ENCODE measurements around the gene YIPF1. TPM values are rescaled to one million over a fixed set of nuclear protein-coding genes. Genes with fewer than 3 reads are reported as not detected.

YIPF1 gene
- 45.0 and 53.8 TPM in 2 replicates for total RNA-seq (2014; rRNA removed; shearing (Covaris generic))

DNA sequence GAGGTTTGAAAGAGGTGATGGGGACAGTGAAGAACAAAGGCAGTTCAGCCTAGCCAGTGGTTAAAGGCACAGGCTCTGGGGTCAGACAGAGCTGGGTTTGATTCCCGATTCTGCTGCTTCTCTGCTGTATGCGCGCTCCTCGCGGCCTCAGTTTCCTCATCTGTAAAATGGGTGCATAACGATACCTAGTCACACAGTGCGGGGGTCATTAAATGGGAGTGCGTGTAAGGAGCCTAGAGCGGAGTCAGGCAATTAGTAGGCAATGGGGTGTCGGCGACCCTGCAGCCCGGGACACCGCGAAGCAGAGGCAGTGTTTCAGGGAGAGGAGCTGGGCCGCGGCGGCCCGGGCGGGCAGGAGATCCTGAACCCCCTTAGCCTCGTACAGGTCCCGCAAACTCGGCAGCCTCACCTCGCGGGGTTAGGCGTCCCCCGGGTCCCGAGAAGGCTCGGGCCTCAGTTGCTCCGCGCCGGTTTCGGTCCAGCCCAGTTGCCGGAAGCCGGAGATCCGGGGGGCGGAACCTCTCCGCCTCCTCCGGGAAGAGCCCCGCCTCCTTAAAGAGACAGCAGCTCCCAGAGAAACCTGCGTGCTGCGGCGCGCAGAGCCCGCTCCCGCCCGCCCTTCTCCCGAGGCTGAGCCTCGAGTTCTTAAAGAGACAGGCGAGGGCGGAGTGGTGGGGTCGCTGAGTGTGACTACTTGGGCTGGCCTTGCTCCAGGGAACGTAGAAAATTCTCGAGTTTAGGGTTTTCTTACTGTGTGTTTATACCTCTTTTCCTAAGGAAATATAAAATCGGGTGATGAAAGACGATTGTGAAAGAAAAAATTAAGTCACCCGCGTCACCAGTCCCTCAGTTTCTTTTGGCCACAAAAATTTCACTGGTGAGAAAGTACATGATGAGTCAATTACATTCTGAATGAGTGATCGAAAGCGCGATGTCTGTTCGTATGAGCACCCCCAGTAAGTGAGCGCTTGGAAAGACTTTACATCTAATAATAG, at the start of gene YIPF1:
YIPF1 (minus strand) TSS at position 494 of the 995 bp plus-strand sequence. CDS start 860 bp downstream, outside the sequence.
- peak; percentile 80 for DNase-seq (ENCODE audit: low spot score)

- DNase-seq (ENCODE audit: low spot score) = no peak
These were observed 48.7 kb upstream of the YIPF1 start for GRCh38 chr1:53938136-53938830.

GRCh38 chr1:53936430-53936829, 46.8 kb upstream of the YIPF1 start:
- DNase-seq (ENCODE audit: low spot score) = no peak

DNA sequence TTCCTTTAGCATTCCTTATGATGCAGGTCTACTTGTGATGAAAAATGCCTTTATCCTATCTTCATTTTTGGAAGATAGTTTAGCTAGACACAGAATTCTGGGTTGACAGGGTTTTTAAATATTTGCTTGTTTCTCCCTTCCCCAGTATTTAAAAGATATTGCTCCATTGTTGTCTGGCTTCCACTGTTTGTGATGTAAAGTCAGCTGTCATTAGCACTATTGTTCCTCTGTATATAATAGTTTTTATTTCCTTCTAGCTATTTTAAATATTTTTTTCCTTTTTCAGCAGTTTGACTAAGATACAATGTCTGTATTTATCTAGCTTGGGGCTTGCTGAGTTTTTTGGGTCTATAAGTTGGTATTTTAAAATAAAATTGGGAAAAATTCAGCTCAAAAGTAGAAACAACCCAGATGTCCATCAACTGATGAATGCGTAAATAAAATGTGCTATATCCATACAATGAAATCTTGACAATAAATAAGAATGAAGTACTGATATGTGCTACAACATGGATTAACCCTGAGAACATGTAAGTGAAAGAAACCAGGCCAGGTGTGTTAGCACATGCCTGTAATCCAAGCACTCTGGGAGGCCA, 44.7 kb upstream of the YIPF1 start:
- no peak for DNase-seq (ENCODE audit: low spot score)

GRCh38 chr1:53931523-53931922, 41.9 kb upstream of the YIPF1 start:
- no peak for DNase-seq (ENCODE audit: low spot score)

DNA sequence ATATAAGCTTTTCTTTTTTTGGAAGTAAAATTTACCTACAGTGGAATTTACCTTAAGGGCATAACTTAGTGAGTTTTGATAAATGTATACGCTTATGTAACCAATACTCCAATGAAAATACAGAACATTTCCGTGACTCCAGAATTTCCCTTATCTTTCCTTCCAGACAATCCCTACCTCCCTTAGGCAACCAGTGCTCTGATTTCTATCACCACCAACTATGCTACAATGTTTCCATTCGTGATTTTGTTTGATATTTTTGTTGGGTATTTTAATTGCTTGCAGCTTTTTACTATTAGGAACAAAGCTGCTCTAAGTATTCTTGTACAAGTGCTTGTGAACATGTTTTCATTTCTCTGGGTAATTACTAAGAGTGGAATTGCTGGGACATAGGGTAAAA, 41.3 kb upstream of the YIPF1 start:
- DNase-seq (ENCODE audit: low spot score) = no peak

GRCh38 chr1:53929246-53929960, 39.8 kb upstream of the YIPF1 start:
- DNase-seq (ENCODE audit: low spot score) = no peak

- DNase-seq (ENCODE audit: low spot score) = no peak
These were observed 37.8 kb upstream of the YIPF1 start for GRCh38 chr1:53927376-53927881.

DNA sequence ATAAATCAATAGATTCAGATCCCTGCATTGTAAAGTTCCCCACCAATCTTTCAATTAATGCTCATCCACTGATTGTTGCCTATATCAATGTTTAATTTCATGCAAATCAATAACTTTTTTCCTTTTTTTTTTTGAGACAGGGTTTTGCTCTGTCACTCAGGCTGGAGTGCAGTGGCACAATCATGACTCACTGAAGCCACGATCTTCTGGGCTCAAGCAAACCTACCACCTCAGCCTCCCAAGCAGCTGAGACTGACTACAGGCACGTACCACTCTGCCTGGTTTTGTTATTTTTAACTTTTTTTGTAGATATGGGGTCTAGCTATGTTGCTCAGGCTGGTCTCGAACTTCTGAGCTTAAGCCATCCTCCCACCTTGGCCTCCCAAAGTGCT, 30.1 kb upstream of the YIPF1 start:
- DNase-seq (ENCODE audit: low spot score) = peak; percentile 51

DNA sequence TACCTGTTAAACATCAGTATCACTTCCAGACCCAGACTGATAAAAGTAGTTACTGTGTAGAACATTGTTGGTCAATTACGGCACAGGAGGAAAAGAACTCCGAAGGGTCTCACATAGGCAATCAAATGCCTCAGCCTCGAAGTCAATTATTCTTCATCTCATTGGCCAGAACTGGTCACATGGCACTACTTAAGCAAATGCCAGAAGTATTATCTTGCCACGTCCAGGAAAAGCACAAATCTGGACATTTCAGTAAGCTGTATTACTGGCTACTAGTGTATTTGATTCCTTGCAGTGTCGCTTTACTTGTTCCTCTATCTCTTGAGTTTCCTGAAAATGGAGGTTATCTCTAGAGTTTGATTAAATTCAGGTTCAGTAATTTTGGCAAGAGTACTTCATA, 28.7 kb upstream of the YIPF1 start:
- DNase-seq (ENCODE audit: low spot score) = no peak

DNA sequence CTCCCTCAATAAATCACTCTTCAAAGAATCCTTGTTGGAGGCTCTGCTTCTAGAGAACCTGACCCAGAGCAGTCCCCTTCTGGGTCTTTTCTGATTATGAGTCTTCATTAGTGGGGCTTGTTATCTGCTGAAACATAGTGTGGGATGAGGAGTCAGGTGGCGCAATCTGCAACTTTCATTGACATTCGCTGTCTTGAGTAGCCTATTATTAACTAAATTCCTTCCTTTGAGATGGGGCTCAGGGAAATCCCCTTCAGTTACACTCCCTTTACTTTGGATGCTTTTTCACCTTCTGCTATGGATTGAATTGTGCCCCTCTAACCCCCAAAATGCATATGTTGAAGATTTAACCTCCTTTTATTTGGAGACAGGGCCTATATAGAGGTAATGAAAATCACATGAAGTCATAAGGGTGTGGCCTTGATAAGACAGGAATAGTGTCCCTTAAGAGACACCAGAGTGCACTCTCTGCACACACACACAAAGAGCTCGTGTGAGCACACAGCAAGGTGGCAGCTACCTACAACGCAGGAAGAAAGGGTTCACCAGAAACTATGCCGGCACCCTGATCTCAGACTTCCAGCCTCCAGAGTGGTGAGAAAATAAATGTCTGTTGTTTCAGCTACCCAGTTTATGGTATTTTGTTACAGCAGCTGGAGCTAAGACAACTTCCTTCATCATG, 23.9 kb upstream of the YIPF1 start:
- DNase-seq (ENCODE audit: low spot score) = no peak

- DNase-seq (ENCODE audit: low spot score) = no peak
These were observed 21.8 kb upstream of the YIPF1 start for GRCh38 chr1:53911442-53911841.

- DNase-seq (ENCODE audit: low spot score) = no peak
These were observed 20.3 kb upstream of the YIPF1 start for GRCh38 chr1:53909946-53910345.

GRCh38 chr1:53906121-53906520, 16.5 kb upstream of the YIPF1 start:
- no peak for DNase-seq (ENCODE audit: low spot score)

DNA sequence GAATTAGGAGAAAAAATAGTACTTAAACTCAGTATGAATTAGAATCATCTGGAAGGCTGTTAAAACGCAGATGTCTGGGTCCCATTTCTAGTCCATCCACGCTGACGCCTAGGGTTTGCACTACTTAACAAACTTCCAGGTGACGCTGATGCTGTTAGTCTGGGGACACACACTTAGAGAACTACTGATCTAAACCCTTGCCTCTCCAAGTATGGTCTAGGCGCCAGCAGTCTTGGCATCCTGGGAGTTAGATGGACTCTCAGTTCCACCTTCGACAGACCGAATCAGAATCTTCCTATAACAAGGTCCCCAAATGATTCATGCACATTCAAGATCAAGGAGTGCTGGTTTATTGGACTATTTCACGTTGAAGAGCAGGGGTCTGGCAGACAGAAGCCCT, 15.9 kb upstream of the YIPF1 start:
- no peak for DNase-seq (ENCODE audit: low spot score)

GRCh38 chr1:53902235-53903138, 12.9 kb upstream of the YIPF1 start:
- DNase-seq (ENCODE audit: low spot score) = no peak

GRCh38 chr1:53899708-53900107, 10.1 kb upstream of the YIPF1 start:
- DNase-seq (ENCODE audit: low spot score) = no peak

DNA sequence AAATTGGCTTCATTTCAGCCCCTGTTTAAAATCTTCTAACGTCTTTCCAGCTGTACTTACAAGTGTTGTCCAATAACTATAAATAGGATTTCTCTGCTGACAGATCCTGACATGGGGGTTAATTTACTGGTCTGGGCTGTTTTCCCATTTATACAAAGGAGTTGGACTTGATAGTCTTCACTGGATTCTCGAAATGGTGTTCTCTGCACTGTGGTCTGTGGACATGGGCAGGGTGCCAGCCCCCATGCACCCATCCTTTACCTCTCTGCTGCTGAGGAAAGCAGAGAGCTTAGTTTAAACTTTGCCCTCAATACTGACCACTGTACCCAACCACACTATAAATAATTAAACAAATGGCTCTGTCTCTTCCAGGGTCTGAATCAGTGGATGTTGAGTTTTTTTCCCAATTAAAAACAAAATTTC, 9.6 kb upstream of the YIPF1 start:
- DNase-seq (ENCODE audit: low spot score) = peak; percentile 70

DNA sequence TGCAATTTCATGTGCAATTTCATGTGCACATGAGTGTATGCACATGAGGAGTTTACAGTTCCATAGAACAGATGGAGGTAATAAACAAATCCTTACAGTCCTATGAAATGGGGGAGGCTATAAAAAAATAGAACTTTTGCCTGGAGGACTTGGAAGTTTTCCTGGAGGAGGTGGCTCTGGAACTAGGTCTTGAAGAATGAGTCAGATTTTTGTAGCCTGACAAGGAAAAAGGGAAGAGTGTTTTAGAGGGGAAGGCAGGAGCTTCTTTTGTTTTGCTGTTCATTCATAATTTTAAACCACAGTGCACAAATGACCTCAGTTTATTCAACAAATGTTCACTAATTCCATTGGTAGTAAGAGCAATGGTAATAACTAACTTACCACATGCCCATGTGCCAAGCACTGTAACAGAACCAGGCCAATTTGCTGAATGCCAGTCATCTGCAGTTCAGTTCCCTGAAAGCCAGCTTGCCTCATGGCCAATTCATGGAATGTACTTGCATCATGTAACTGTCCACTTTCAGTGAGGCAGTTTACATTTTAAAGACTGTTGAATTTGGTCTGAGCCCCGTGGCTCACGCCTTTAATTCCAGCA, 7.1 kb upstream of the YIPF1 start:
- DNase-seq (ENCODE audit: low spot score) = peak; percentile 94

Measured in H4 (cell line).